Spleen (tissue), 7 donors: ENCODE results near the gene FKBP10.

Source experiments
- CTCF ChIP-seq, 11 experiments: fragments of 200-600 bp in 7 of 11; fragments of 450-650 bp in 4 of 11; sonication (generic) in 4 of 11; IDR thresholded peaks in 8 of 11; conservative IDR thresholded peaks in 3 of 11; 1 replicate in 7 of 11; 2 replicates in 4 of 11; pipeline versions ENCODE4 v1.4.0 to v1.8.0; 2016 to 2021; ENCODE audit warnings: antibody characterized with exemption in 11 of 11, inconsistent platforms in 4 of 11, mild to moderate bottlenecking in 1 of 11
- POLR2A ChIP-seq, 3 donors: fragments of 450-650 bp; IDR thresholded peaks; one replicate each; pipeline ENCODE4 v1.5.1; 2017; ENCODE audit warnings: antibody characterized with exemption in 3 of 3, mild to moderate bottlenecking in 1 of 3
- donor health status: DM: no; HTN: no; CAD: no; lungs with moderate emphysema.
- donor health status: DM: no; HTN: no; CAD: no.
- donor health status: DM: no; HTN: no; CAD: no.

- TF ChIP-seq POLR2A (IDR thresholded peaks at IDR 0.05) (no peak), CTCF (IDR thresholded peaks at IDR 0.05 in 8 of 11, conservative IDR thresholded peaks at IDR 0.05 in 3 of 11) (no peak)
Measured at GRCh38 chr17:41844971-41845370, 32.2 kb downstream of the FKBP10 start.
